ENCODE data around the gene MCAM.
A peak's percentile ranks its signal among the peaks of the same experiment; 100 is the strongest.

Gene MCAM

DNA sequence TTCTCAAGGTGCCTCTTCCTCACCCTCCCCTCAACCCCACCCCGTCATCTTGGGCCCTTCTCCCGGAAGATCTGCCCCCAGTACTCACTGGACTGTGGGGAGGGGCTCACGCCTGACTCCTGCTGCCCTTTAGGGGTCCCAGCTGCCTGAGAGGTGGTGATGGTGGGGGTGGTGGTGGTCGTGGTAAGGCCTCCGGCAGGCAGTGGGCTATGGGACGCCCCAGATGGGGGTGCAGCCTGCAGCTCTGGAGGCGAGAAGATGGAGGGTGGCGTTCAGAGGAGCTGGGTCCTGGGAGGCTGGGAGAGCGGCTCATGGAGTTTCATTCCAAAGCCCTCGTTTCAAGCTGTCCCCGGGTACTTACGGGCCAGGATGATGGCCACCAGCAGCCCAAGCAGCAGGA is 28.8 kb upstream of the MCAM start:
- DNase-seq (ENCODE audit: low read depth, low spot score), result no peak

DNA sequence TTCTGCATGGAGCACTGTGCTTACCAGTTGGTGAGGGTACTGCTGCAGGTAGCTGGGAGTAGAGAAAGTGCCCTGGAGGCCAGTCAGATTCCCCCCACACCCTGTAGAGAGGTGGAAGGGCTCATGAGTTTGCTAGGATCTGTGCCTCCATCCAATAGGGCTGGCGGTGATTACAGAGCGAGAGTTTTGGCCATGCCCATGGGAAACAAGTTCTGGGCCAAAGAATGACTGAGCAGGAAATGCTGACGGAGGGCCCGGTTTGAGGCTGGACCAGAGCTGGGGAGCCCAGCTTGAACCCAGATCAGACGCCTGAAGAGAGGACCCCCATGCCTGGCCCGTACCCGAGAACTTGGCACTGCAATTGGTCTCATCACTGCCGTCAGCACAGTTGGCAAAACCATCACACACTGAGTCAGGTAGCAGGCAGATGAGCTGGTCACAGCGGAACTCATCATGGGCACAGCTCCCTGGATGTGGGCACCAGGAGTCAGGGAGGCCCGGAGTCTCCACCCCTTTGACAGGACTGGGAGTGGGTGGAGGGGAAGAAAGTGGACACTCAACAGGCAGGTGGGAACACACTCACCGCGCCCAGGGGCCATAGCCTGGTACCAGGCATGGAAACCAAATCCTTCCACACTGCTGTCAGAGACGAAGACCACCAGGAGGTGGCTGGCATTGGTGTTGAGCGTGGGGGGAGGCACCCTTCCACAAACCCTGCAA is 27.5 kb upstream of the MCAM start:
- DNase-seq (ENCODE audit: low read depth, low spot score), result no peak

DNA sequence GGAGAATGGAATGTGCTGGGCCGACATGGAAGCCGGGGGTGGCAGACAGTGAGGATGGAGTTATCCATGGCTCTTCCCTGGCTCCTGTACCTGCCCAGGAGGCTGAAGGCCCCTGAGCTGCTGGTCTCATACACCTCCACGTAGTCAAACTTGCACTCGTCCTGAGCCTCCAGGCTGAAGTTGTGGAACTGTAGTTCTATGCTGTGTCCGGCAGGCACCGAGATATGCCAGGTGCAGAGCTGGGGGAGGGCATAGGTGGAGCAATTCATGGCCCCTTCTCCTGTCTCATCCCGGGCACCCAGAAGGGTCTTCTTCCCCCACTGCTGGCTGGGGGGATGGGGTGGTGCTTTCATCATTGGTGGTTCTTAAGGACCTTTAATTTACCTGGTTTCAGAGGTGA is 26.8 kb upstream of the MCAM start:
- no peak for DNase-seq (ENCODE audit: low read depth, low spot score)

DNA sequence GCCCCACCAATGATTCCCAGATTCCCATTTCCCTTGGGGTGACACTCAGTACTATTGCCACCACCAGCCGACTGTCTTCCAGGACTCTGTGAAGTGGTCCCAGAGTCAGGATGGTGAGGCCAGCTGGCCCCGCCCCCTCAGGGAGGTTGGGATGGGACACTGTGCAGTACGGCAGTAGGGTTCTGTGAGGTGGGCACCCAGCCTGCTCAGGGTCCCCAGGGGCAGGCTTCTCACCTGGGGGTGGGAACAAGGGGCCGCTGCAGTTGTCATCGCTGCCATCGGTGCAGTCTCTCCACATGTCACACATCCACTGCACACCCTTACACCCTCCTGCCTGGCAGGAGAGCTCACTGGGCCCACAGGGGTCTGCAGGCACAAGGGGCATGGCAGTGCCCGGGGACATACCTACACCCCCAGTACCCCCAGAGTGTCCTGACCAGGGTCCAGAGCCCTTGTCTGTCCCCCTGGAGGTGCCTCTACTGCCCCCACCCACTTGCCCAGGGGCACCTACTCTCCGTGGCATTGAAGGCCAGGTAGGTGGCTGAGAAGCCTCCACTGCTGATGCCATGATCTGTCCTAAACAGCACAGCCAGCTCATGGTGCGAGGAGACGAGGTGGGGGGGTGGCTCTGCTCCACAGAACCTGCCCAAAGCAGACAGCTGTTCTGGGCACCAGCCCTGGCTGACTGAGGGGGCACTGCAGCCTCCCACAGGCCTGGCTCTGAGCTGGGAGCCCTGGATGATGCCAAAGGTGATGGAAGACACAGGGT is 25.6 kb upstream of the MCAM start:
- no peak for DNase-seq (ENCODE audit: low read depth, low spot score)

DNA sequence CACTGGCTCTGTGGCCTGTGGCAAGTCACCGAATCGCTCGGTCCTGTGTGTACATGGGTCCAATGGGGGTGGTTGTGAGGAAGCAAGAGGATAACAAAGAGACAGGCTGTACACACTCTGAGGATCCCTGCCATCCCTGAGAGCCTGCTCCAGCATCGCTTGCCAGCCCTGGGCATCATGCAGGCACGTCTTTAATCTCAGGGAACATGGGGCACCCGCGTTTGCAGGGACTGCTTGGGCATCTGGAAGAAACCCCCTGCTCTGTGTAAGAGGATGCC is 25.0 kb upstream of the MCAM start:
- DNase-seq (ENCODE audit: low read depth, low spot score), result no peak

DNA sequence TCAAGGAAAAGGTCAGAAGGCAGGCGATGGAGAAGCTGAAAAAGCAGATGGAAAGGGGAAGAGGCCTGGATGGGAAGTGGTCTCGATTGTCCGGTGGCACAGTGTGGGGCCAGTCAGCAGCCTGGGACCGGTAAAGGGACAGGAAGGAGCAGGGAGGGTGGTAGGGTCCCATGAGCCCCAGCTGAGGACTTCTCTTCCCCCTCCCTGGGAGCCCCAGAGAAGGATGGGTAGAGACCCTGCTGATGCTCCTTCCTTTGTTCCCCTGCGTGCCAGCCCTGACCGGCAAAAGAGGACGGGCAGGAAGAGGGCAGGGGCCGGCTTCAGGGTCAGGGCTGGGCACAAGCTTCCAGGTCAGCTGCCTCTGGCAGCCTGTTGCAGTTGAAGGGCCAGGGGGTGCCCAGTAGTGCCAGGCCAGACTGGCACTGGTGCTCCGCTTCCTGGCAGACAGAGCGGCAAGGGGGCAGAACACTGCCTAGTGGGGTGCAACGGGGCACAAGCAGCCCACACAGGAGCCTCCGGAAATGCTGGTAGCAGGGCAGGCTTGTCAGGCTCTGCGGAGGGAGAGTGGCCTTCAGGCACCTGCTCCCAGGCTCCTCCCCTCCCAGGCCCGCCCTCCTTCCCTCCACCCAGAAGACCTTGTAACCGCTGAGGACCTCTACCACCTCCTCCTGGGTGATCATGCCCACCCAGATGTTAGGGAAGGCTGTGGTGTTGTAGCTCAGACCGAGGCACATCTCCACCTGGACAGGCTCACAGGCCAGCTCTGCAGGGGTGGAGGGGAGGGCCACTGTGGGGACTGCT is 24.5 kb upstream of the MCAM start:
- DNase-seq (ENCODE audit: low read depth, low spot score), result no peak

DNA sequence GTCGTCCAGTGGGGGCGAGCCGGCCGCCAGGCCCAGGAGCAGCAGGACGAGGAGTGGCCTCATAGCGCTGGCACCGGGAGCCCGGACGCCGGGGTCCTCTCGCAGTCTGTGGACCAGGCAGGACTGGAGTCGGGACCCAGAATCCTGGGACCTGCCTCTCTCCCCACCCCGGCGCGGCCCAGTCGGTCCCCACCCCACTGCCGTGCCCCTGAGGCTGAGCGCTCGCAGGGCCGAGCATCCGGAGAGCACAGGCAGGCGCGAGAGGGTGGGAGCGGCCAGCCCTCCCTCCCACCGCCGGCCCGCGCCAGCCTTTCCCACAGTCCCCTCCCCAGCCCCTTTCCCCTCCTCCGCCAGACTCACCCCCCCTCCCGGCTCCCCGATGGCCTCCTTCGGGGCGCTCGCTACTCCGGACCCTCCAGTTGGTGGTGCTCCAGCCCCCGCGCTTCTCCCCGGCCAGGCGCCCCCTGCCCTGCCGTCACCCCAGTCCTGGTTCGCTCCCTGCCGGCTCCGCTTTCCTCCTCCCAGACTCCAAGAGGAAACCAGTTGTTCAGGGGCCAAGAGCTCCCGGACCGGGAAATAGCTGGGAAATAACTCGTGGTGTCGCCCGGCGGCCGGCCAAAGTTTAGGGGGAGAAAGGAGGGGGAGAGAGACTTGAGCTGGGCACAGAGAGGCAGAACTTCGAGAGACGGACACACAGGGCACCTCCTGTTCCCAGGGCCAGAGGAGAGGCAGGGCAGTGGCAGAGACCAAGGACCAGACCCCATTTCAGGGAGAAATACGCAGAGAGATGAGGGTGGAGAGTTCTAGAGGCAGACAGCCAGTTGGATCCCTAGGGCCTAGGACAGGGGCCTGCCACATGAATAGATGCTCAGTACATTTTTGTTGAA is 23.6 kb upstream of the MCAM start, which contains the start of gene C1QTNF5:
C1QTNF5 (minus strand) TSS at position 549 of the 887 bp plus-strand sequence; CDS start at position 63, 486 bp downstream.
- no peak for DNase-seq (ENCODE audit: low read depth, low spot score)

DNA sequence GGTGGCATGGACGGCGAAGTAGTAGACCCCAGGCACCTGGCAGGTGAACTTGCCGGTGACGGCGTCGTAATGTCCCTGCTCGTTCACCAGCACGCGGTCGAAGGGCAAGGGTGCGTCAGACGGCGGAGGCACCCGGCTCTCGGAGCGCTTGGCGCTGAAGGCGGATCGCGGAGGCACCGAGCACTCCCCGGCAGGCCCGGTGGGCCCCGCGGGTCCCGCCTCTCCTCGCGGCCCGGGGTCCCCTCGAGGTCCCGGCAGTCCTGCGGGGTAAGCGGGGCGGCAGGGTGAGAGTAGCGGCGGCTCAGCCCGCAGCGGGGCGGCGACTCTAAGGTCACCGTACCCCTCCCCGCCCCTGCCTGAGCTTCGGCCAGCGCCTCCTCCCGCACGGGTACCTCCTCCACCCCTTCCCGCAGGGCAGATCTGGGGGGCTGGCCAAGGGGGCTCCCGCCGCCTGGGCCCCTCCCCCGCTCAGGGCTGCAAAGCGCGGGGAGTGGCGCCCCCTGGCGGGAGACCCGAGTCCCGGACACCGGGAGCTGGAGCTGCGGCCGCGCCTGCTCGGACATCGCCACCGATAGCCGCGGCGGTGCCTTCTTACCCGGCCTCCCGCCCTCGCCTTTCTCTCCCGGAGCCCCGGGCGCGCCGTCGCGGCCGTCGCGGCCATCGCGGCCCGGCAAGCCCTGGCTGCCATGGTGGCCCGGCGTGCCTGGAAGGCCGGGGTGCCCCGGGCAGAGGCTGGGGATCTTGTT is 22.8 kb upstream of the MCAM start:
- DNase-seq (ENCODE audit: low read depth, low spot score), result no peak

DNA sequence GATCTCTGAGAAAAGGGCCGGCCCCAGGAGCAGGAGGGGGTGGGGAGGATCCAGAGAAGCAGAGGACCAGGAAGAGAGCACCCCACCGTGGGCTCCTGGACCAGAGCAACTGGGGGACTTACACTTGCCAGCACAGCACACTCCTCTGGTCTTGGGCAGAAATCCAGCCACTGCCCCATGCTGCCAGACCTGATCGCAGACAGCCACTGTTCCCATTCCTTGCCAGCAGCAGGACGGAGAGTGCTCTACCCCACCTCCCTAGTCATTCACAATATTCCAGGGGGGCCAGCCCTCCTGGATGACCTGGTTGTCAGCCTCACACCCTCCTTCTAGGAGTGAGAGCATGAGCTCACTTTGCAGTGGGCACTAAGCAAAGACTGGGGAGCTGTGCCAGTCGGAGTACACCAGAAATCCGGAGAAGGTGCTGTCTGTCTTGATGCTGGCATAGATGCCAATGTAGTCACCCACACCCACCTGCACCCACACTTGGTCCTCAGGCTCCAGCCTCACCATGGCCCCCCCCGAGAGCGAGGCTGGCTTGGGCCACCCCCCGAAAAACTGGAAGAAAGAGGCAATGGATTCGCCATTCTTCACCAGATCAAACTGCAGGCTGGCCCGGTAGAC is 22.1 kb upstream of the MCAM start:
- no peak for DNase-seq (ENCODE audit: low read depth, low spot score)

DNA sequence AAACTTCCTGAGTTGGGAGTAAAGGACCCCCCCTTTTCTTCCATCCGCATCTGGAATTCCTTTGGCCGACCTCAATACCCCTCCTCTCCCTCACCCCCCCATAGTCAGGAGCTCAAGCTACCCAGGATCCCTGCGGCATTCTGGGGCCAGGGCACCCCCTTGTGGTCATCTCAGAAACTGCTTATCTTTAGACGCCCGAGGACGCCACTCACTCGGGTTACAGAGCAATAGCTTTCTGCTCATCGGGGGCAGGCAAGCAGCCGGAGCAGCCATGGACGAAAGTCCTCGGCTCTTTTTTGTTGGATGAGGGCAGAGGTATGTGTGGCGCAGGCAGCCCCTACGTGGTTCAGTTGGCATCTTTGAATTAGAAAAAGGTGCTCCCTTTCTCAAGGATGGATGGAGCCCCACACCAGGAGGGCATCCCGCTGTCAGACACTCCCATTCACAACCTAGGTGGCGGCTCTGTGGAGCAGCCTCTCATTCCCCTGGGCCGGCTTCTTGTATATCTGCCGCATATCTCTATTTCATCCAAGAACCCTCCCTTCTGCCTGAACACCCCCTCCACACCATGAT is 21.5 kb upstream of the MCAM start:
- DNase-seq (ENCODE audit: low read depth, low spot score), result no peak

DNA sequence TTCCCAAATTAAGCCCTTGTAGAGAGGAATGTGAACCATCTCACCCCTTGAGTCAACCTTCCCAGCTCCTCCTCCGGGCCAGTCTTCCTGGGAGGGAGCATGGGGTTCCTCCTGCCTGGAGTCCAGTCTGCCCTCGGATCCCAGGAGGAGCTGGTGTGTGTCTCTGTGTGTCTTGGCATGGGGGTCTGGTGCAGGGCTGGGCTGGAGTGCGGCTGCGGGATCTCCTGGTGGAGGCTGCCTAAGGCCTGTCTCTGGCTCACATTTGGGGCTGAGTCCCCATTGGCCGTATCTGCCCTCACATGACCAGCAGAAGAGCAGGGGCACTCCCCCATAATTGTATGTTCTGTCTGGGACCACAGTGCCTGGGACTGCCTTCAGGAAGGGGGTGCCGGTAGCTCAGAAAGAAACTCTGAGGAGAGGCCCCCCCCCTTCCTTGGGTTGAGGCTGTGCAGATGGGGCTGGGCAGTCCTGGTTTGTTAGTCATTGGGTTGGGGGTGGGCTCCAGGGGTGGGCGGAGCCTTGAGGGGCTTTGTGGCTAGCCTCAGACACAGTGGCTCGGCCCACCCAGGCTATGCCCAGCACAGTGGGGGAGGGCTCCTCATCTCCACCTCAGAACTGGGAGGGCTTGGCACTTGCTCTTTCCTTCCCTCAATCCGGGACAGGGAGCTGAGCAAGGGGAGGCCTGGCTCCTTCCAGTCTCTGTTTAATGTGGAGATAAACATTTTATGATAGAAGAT is 20.8 kb upstream of the MCAM start:
- no peak for DNase-seq (ENCODE audit: low read depth, low spot score)

DNA sequence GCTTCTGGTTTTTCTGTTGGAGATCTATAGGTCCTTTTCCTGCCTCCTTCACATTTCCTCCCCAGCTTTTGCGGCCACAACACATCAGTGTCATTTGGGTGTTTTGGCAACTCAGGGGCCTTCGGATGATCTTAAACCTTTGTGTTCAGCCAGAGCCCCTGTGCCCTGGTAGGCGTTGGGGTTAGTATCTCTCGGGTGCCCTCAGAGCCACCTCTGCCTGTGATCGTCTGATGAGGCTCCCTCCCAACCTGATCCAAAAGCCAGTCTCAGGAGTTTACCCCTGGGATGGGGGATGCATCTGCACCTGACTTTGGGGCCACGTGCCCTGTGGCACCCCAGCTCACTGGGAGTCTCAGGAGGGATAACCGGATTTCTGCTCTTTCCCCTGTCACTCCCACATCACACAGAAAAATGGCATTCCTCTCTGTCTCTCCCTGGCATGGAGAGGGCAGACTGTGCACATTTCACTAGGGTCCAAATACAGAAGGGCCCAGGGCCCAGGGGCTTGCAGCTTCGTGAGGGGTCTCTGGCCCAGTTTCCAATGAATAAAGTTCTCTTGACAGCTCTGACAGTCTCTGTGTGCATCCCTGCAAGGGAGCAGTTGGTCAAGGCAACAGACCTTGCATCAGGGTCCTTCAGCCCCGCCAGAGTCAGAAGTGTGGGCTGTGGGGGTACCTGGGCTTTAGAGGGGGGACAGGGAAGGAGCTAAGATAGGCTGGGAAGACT is 20.0 kb upstream of the MCAM start:
- no peak for DNase-seq (ENCODE audit: low read depth, low spot score)

DNA sequence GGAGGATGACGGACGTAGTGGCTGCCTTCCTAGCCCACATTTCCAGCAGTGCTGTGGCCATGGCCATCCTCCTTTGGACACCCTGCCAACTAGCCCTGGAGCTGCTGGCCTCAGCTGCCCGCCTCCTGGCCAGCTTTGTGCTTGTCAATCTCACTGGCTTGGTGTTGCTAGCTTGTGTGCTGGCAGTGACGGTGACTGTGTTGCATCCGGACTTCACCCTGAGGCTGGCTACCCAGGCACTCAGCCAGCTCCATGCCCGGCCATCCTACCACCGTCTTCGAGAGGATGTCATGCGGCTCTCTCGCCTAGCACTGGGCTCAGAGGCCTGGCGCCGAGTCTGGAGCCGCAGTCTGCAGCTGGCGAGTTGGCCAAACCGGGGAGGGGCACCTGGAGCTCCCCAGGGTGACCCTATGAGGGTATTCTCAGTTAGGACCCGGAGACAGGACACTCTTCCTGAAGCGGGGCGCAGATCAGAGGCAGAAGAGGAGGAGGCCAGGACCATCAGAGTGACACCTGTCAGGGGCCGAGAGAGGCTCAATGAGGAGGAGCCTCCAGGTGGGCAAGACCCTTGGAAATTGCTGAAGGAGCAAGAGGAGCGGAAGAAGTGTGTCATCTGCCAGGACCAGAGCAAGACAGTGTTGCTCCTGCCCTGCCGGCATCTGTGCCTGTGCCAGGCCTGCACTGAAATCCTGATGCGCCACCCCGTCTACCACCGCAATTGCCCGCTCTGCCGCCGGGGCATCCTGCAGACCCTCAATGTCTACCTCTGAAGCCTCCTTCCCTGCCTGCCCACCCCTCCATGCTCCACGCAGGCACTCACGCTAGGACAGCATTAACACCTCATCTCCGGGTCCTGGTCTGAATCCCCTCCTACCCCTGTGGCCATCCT is 19.0 kb upstream of the MCAM start:
- DNase-seq (ENCODE audit: low read depth, low spot score), result no peak

DNA sequence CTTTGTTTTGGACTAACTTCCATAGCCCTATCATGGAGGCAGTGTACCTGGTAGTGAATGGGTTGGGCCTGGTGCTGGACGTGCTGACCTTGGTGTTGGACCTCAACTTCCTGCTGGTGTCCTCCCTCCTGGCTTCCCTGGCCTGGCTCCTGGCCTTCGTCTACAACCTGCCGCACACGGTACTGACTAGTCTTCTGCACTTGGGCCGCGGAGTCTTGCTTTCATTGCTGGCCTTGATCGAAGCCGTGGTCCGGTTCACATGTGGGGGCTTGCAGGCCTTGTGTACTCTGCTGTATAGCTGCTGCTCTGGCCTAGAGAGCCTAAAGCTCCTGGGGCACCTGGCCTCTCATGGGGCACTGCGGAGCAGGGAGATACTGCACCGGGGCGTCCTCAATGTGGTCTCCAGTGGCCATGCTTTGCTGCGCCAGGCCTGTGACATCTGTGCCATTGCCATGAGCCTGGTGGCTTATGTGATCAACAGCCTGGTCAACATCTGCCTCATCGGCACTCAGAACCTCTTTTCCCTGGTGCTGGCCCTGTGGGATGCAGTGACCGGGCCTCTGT is 18.2 kb upstream of the MCAM start:
- no peak for DNase-seq (ENCODE audit: low read depth, low spot score)

DNA sequence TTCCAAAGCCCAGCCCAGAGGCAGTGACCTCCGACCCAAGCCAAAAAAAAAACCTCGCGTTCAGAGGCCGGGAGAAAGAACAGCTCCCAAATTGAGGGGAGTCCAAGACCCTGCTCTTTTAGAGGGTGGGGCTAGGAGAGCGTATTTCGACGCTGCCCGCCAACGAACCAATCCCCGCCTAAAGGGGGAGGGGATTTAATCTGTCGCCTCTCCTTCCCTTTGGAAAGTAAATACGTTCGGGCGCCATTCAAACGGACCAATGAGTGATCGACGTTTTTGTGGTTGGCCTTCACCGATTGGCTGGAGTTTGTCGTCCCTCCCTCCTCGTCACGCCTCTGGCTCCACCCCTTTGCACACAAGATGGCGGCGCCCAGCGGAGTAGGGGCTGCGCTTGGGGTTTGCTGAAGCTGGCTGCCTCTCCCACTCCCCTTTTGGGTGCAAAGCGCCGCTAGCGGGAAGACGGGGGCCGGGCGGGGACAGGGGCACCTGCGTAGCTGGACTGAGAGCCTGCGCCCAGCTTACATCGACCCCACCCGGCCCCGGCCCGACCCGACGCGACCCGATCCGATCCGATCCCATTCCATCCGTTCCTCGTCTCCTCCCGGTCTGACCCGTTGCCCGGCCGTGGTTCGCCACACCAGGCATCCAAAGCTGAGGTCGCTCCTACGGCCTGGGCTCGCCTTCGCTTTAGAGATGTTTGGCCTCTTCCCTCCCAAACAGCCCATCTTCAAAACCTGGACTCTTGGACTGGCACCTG is 17.4 kb upstream of the MCAM start, which contains the start of gene RNF26:
RNF26 (plus strand) TSS at position 354 of the 757 bp plus-strand sequence. CDS start 596 bp downstream, outside the sequence.
- DNase-seq (ENCODE audit: low read depth, low spot score), result peak; percentile 93

DNA sequence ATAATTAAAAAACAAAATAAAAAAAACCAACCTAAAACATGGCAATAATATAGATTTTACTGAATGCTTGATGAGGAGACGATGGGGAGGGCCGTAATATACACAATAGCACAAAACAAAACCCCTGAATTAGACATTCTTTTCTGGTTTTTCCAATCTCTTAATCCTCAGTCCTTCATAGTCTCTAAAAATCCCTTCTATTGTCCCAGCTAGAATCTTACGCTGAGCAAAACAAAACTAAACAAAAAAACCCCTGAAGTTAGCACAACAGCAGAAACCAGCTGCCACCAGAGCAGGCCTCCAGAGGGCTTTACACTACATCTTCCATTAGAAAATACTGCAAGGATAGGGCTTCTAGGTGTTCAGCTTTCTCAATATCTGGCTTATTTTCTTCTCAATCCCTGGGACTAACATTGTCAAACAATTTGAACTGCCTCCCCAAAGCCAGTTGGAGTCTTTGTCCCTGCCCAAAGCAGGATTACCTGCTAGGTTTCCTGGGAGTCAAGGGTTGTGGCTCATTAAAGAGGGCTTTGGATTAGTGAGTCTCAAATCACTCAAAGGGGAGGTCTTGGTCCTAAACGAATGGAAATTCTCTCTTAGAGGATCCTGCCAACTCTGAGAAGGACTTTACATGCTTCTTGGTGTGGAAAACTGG is 15.3 kb upstream of the MCAM start:
- DNase-seq (ENCODE audit: low read depth, low spot score), result no peak
